HFFc6 (cell line): Measurements from ENCODE around the gene DNMT3A. TPM values are rescaled to one million over a fixed set of nuclear protein-coding genes. Genes with fewer than 3 reads are reported as not detected.

Experiments
- DNase-seq: peaks from one replicate; pipeline ENCODE4 v3.0.0-alpha.2; 2018
- H3K27ac Mint-ChIP-seq: 2 replicates; pipeline ENCODE4 v1.8.0; 2020; ENCODE audit warnings: mild to moderate bottlenecking, mixed read lengths
- H3K27me3 Mint-ChIP-seq: 2 replicates; pipeline ENCODE4 v1.8.0; 2021; ENCODE audit warnings: mild to moderate bottlenecking, moderate library complexity, mixed read lengths; ENCODE audit not compliant: insufficient read depth
- H3K36me3 Mint-ChIP-seq: 2 replicates; pipeline ENCODE4 v1.8.0; 2021; ENCODE audit warnings: low read depth, mixed read lengths
- H3K4me1 Mint-ChIP-seq: 2 replicates; pipeline ENCODE4 v1.8.0; 2020; ENCODE audit warnings: low read depth, mixed read lengths
- H3K4me3 Mint-ChIP-seq: 2 replicates; pipeline ENCODE4 v1.8.0; 2020; ENCODE audit warnings: mild to moderate bottlenecking, moderate library complexity, mixed read lengths
- H3K9me3 Mint-ChIP-seq: 2 replicates; pipeline ENCODE4 v1.8.0; 2020; ENCODE audit warnings: mild to moderate bottlenecking, mixed read lengths
- total RNA-seq, 6 experiments: library from RNA; stranded (reverse); fragmentation: NEBNext Ultra II Directional; extraction: Animal tissue kit (Norgen Biotek cat#: 25700); gene quantifications; 2 replicates in 1 of 6; 3 replicates in 5 of 6; pipeline ENCODE4 v1.2.3, GENCODE V29; 2021
- TF ChIP-seq, protein P1 (sequence below): fragments of 200-600 bp; sonication (generic); IDR thresholded peaks from 2 replicates; pipeline ENCODE4 v1.5.0; 2021; ENCODE audit warnings: antibody characterized with exemption, mild to moderate bottlenecking

DNMT3A gene
- total RNA-seq, 6 experiments from 2014 or later = 3.5 to 5.2 (median 4.5) TPM

DNA sequence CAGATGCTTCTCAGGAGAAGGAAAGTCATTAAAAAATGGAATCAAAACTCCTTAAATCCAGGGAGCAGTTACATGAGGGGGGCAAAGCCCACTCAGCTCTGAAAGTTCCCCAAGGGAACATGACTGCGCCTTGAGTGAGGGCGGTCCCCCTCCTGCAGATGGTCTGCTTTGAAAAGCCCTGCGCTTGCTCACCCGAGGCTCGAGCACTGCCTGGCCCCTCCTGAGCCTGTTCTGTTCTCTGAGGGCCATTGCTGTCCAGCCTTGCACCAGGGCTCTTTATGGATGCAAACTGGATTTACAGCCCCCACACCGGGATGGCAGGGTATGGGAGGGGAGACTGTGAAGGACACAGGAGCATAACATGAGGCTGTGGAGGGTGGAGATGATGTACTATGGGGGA lies 37.8 kb upstream of the DNMT3A start:
- Mint-ChIP-seq H3K27ac (no peak overlapping the region), H3K9me3 (no peaks in the 10 kb centered on the region), H3K4me1 (peaks cover 16% of the 10 kb centered on the region), H3K36me3 (no peaks in the 10 kb centered on the region), H3K4me3 (no peak overlapping the region), H3K27me3 (peaks cover 21% of the 10 kb centered on the region)
- TF ChIP-seq, protein P1, sequence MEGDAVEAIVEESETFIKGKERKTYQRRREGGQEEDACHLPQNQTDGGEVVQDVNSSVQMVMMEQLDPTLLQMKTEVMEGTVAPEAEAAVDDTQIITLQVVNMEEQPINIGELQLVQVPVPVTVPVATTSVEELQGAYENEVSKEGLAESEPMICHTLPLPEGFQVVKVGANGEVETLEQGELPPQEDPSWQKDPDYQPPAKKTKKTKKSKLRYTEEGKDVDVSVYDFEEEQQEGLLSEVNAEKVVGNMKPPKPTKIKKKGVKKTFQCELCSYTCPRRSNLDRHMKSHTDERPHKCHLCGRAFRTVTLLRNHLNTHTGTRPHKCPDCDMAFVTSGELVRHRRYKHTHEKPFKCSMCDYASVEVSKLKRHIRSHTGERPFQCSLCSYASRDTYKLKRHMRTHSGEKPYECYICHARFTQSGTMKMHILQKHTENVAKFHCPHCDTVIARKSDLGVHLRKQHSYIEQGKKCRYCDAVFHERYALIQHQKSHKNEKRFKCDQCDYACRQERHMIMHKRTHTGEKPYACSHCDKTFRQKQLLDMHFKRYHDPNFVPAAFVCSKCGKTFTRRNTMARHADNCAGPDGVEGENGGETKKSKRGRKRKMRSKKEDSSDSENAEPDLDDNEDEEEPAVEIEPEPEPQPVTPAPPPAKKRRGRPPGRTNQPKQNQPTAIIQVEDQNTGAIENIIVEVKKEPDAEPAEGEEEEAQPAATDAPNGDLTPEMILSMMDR = no peak
- no peak for DNase-seq

DNA sequence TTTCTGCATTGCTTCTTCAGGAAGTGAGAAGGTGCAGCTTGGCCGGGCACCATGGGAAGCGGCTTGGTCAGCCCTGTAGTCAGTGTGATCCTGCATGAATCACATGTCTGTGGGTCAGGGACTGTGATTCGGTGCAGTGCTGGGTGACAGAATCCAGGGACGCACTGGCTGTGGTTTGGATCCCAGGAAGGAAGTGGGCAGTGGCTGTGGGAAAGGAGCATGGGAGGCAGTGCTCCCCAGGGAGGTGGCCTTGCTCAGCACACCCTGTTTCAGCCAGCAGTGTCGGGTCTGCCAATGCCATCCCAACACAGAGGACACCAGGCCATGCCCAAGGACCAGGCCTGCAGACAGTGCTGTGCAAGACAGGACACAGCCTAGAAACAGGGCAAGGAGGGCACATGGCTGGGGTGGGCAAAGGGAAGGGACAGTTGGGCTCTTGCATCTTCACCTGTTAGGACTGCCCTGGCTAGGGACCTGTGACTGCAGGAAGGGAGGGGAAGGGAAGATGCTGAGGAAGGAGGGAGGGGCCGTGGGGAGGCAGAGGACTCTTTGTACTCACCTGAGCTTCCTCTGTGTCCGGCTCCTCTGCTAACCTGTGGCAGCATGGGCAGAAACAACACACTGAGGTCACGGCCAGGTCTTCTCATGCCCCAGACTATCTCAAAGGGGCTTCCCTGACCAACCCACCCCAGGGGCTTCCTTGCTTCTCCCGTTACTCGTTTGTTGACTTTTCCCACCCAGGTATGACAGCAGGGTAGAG lies 37.2 kb upstream of the DNMT3A start:
- H3K27me3 Mint-ChIP-seq = peaks cover 19% of the 10 kb centered on the region
- no peaks in the 10 kb centered on the region for H3K36me3 Mint-ChIP-seq
- H3K4me3 Mint-ChIP-seq = no peak overlapping the region
- peak; percentile 33 for DNase-seq
- no peaks in the 10 kb centered on the region for H3K9me3 Mint-ChIP-seq
- H3K4me1 Mint-ChIP-seq = peaks cover 16% of the 10 kb centered on the region
- TF ChIP-seq, protein P1 = no peak
- no peak overlapping the region for H3K27ac Mint-ChIP-seq

DNA sequence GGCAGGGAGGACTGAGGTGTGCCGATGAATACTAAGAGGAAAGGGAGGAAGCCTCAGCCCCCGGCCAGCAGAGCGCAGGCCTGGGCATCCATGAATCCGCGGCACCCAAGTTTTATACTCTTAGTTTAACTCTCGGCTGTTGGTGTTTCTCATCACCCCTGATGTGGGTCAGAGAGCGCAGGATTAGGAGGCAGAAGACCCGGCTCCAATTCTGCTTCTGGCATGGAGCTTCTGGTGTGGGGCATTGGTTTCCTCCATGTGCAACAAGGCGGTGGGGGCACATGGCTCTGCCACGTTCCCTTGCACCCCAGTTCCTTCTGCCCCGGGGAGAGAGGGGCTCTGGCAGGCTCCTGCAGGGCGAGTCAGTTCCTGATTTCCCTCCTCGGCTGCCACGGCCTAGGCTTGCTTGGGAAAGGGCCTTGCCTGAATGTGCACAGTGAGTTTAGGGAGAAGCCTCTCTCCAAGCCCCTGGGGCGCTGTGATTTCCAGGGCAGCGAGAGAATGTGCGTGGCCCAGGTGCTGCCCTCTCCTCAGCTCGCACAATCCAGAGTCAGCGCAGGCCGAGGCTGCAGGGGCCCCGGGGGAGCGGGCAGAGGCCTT lies 36.2 kb upstream of the DNMT3A start:
- no peaks in the 10 kb centered on the region for H3K36me3 Mint-ChIP-seq
- TF ChIP-seq, protein P1 = no peak
- H3K9me3 Mint-ChIP-seq = no peaks in the 10 kb centered on the region
- peaks cover 21% of the 10 kb centered on the region for H3K27me3 Mint-ChIP-seq
- no peak overlapping the region for H3K4me3 Mint-ChIP-seq
- H3K4me1 Mint-ChIP-seq = peaks cover 16% of the 10 kb centered on the region
- no peak overlapping the region for H3K27ac Mint-ChIP-seq
- DNase-seq = no peak

DNA sequence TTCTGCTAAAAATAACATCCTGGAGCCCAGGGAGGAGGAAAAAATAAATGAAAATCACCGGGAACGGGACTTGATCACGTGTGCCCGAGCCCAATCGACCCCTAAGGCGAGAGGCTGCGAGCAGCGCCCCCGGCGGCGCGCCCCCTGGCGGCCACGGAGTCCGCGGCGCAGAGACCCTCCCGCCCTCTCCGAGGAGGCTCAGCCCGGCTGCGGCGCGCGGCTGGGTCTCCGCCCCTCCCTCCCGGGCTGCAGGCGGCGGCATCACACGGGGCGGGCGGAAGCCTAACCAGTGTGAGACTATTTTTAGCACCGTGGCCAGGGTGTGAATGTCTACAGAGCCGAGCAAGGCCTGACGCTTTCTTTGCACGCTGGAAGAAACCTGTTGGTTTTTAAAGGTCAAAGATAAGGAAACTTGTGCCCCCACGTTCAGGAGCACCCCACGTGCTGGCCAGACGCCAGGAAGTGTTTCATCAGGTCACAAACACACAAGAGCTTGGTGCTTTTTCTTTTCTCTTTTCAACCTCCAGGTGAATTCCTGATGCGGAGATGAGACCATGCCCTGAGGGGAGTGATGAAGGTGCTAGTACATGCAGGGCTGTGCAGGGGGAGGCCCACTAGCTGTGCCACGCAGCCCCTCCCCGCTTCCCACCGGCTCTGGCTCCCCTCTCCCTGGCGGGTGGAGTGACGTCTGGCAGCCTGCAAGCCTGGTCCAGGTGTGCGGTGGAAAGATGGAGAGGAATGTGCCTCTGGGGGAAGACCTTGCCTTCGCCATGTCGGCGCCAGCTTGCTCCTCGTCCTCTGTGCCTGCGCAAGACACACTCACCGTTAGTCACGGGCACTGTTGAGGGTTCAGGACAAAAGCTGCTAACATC lies 35.3 kb upstream of the DNMT3A start:
- H3K36me3 Mint-ChIP-seq = no peaks in the 10 kb centered on the region
- DNase-seq = peak; percentile 69
- H3K4me1 Mint-ChIP-seq = peaks cover 16% of the 10 kb centered on the region
- no peaks in the 10 kb centered on the region for H3K9me3 Mint-ChIP-seq
- peak overlapping the region; percentile 73 for H3K4me3 Mint-ChIP-seq
- H3K27ac Mint-ChIP-seq = no peak overlapping the region
- TF ChIP-seq, protein P1 = peak; percentile 99
- H3K27me3 Mint-ChIP-seq = peaks cover 22% of the 10 kb centered on the region

DNA sequence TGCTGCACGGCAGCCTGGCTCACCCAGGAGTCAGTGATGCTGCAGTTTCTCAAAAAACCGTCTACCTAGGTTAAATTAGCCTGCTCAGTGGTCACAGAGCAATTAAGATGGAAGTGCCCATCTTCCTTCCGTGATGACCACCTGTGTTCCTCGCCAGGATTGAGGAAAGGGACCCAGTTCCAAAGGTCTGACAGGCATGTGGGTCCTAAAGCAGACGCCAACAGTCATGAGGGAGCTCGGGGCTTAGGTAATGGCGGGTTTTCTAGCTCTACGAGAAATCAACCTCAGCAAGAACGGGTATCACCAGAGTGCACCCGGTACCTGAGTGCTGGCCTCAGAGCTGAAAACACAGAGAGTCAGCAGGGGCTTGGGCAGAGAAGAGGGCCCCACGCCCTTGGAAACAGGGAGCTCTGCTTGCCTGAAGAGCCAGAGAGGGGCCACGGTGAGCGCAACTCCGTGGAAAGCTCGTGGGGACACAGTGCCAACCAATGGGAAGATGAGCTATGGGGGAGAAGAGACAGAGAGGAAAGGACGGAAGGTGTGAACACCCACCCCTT lies 34.3 kb upstream of the DNMT3A start:
- H3K36me3 Mint-ChIP-seq = no peaks in the 10 kb centered on the region
- peak overlapping the region; percentile 64 for H3K4me3 Mint-ChIP-seq
- no peaks in the 10 kb centered on the region for H3K9me3 Mint-ChIP-seq
- peaks cover 24% of the 10 kb centered on the region for H3K27me3 Mint-ChIP-seq
- DNase-seq = no peak
- H3K27ac Mint-ChIP-seq = no peak overlapping the region
- H3K4me1 Mint-ChIP-seq = peaks cover 16% of the 10 kb centered on the region
- TF ChIP-seq, protein P1 = no peak
